ENCODE measurements around the gene COL9A3. TPM values are rescaled to one million over a fixed set of nuclear protein-coding genes. Genes with fewer than 3 reads are reported as not detected.
A peak's percentile ranks its signal among the peaks of the same experiment; 100 is the strongest.

The COL9A3 gene
- total and polyA plus RNA-seq, 11 donors, result 0.67 to 6.0 (median 2.0) TPM

DNA sequence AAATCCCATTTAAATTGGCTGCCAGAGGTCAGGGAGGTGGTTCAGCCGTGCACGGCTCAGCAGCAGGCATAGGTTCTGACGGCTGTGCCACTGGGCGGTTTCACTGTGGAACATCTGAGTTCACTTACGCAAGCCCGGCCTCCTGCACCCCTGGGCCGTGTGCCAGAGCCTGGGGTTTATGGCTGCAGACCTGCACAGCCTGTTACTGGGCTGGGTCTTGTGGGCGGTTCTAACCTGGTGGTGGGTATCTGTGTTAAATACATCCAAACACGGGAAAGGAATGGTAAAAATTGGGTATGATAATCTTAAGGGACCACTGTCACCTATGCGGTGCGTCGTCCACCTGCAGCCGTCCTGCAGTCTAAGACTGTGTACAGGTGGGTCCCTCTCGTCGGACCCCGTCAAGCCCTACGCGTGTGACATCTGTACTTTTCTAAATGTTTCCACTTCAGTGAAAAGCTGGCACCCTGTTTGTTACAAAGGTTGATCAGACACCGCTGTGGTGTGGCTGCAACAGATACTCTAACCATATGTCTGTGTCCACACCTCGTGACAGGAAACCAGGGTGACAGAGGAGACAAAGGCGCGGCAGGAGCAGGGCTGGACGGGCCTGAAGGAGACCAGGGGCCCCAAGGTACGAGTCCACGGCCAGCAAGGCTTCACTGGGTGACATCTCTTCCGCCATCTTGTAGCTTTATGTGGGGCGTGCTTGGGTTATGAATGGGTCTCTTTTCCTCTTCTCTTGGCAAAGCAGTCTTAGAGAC, 21.5 kb downstream of the COL9A3 start:
- Histone ChIP-seq H3K9me3 (no peaks in the 10 kb centered on the region), H3K27me3 (no peaks in the 10 kb centered on the region), H3K36me3 (no peaks in the 10 kb centered on the region), H3K4me3 (no peak overlapping the region), H3K4me1 (peaks cover 0 to 8% (median 0%) of the 10 kb centered on the region in 12 donors), H3K27ac (no peak overlapping the region)
- intact Hi-C loops (cut with DNase I), result no loop called here
- ATAC-seq, result peak in 3 of 4 donors; percentile 31 to 84 (median 68)
- peak in 3 of 5 donors; percentile 22 to 64 (median 49) for DNase-seq
- no peak for TF ChIP-seq POLR2A (IDR thresholded peaks at IDR 0.05)
- TF ChIP-seq, protein P1, sequence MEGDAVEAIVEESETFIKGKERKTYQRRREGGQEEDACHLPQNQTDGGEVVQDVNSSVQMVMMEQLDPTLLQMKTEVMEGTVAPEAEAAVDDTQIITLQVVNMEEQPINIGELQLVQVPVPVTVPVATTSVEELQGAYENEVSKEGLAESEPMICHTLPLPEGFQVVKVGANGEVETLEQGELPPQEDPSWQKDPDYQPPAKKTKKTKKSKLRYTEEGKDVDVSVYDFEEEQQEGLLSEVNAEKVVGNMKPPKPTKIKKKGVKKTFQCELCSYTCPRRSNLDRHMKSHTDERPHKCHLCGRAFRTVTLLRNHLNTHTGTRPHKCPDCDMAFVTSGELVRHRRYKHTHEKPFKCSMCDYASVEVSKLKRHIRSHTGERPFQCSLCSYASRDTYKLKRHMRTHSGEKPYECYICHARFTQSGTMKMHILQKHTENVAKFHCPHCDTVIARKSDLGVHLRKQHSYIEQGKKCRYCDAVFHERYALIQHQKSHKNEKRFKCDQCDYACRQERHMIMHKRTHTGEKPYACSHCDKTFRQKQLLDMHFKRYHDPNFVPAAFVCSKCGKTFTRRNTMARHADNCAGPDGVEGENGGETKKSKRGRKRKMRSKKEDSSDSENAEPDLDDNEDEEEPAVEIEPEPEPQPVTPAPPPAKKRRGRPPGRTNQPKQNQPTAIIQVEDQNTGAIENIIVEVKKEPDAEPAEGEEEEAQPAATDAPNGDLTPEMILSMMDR (IDR thresholded peaks at IDR 0.05), result no peak
- 77 to 82% (median 79%) methylated on average over 27 of the region's 27 CpGs for WGBS, 4 donors

- Histone ChIP-seq H3K36me3 (no peaks in the 10 kb centered on the region), H3K4me3 (no peak overlapping the region), H3K4me1 (peaks cover 0 to 8% (median 0%) of the 10 kb centered on the region in 12 donors), H3K9me3 (no peaks in the 10 kb centered on the region), H3K27me3 (no peaks in the 10 kb centered on the region), H3K27ac (no peak overlapping the region)
- no peak for TF ChIP-seq POLR2A (IDR thresholded peaks at IDR 0.05)
- TF ChIP-seq, protein P1 (IDR thresholded peaks at IDR 0.05), result no peak
- WGBS, 4 donors, result 92 to 97% (median 95%) methylated on average over 8 of the region's 8 CpGs
- DNase-seq (peak in 1 of 5 donors; percentile 8), ATAC-seq (no peak)
- intact Hi-C loops (cut with DNase I), result no loop called here
Measured at GRCh38 chr20:62839261-62839660, 22.4 kb downstream of the COL9A3 start.

DNA sequence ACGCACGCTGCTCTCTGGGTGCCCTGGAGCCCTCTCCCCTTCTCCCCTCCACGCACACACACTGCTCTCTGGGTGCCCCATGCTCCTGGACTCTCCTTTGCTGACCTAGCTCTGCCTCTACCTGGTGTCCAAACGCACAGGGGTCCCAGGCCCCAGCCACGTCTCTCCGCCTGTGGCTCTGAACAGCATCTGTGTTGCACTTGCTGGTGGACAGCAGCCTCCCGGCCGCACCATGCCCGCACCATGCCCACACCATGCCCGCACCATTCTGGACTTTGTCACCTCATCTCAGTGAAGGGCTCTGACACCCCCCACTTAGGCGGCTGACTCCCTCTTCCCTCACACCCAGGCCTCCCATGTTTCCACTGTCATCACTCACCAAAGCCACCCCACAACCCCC, 23.0 kb downstream of the COL9A3 start:
- Histone ChIP-seq H3K27me3 (no peaks in the 10 kb centered on the region), H3K9me3 (no peaks in the 10 kb centered on the region), H3K36me3 (no peaks in the 10 kb centered on the region), H3K4me3 (no peak overlapping the region), H3K27ac (no peak overlapping the region), H3K4me1 (peaks cover 0 to 8% (median 0%) of the 10 kb centered on the region in 12 donors)
- DNase-seq (peak in 2 of 5 donors; percentile 9 to 15), ATAC-seq (peak in 1 of 4 donors; percentile 25)
- no peak for TF ChIP-seq POLR2A (IDR thresholded peaks at IDR 0.05)
- TF ChIP-seq, protein P1 (IDR thresholded peaks at IDR 0.05), result no peak
- 87 to 91% (median 88%) methylated on average over 11 of the region's 11 CpGs for WGBS, 4 donors
- intact Hi-C loops (cut with DNase I), result no loop called here

DNA sequence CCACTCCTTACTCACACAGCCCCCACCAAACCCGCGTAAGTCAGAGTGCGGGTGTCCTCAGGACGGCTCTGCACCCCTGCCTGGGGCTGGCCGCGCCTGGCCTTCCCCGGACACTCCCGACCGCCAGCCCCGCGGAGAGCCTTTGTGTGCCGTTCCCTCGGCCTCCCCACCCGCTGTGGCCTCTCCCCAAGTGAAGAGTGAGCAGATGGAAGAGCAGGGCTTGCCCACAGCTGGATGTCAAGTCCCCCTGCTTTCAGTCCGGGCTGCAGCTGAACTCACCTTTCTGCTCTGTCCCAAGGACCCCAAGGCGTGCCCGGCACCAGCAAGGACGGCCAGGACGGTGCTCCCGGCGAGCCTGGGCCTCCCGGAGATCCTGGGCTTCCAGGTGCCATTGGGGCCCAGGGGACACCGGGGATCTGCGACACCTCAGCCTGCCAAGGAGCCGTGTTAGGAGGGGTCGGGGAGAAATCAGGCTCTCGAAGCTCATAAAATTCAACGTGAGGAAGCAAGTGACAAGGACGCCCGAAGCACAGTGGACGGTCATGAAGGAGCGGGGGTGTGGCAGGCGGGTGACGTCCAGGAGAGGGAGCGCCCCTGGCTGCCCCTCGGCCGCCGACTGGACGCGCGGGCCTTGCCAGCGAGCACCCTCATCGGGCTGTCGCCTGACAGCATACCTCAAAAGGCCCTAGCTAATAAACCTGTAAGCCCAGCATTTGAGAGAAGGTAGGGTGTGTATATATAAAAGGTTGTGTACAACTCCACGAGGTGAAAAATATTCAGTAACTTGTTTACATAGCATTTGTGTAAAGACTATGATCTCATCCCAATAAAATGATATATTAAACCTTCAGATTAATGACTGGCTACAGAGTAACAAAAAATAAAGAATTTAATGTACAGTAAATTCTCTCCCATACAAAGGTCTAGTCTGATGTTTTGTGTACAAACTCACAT, 23.7 kb downstream of the COL9A3 start:
- WGBS, 4 donors, result 82 to 86% (median 83%) methylated on average over 42 to 45 of the region's 45 CpGs
- no peaks in the 10 kb centered on the region for H3K27me3 ChIP-seq
- TF ChIP-seq, protein P1 (IDR thresholded peaks at IDR 0.05), result no peak
- TF ChIP-seq POLR2A (IDR thresholded peaks at IDR 0.05), result no peak
- ATAC-seq (peak in 1 of 4 donors; percentile 39), DNase-seq (peak in 1 of 5 donors; percentile 16)
- intact Hi-C loops (cut with DNase I), result no loop called here
- H3K36me3 ChIP-seq, result peaks cover 0 to 3% (median 0%) of the 10 kb centered on the region in 9 donors
- no peak overlapping the region for H3K27ac ChIP-seq
- H3K4me1 ChIP-seq, result peaks cover 0 to 8% (median 0%) of the 10 kb centered on the region in 12 donors
- no peak overlapping the region for H3K4me3 ChIP-seq
- no peaks in the 10 kb centered on the region for H3K9me3 ChIP-seq
